Measurements from ENCODE around the gene MINDY1.

MINDY1 gene

GRCh38 chr1:151006327-151007052 lies at the start of gene MINDY1:
MINDY1 (minus strand) TSS chr1:151006902; CDS start chr1:151002617, 4,285 bp downstream.
- peak; percentile 63 for DNase-seq

- DNase-seq: peak; percentile 49
Measured at GRCh38 chr1:151056149-151056548, 49.4 kb upstream of the MINDY1 start.

- DNase-seq: no peak
Measured at GRCh38 chr1:151055581-151055980, 48.9 kb upstream of the MINDY1 start.

- DNase-seq: no peak
Measured at GRCh38 chr1:151054971-151055547, 48.4 kb upstream of the MINDY1 start.

GRCh38 chr1:151051356-151052009 lies 44.8 kb upstream of the MINDY1 start:
- DNase-seq: no peak

GRCh38 chr1:151050051-151050688 lies 43.5 kb upstream of the MINDY1 start:
- no peak for DNase-seq

- DNase-seq: no peak
Measured at GRCh38 chr1:151049458-151049857, 42.8 kb upstream of the MINDY1 start.

GRCh38 chr1:151048645-151049032 lies 41.9 kb upstream of the MINDY1 start:
- DNase-seq: no peak

GRCh38 chr1:151047925-151048644 lies 41.4 kb upstream of the MINDY1 start:
- peak; percentile 61 for DNase-seq

- DNase-seq: peak; percentile 59
Measured at GRCh38 chr1:151047591-151047924, 40.9 kb upstream of the MINDY1 start, which contains the start of gene C1orf56. C1orf56 (plus strand) TSS chr1:151047751; CDS start chr1:151047848, 97 bp downstream.

GRCh38 chr1:151043163-151043562 lies 36.5 kb upstream of the MINDY1 start:
- no peak for DNase-seq

GRCh38 chr1:151039521-151039920 lies 32.8 kb upstream of the MINDY1 start:
- DNase-seq: no peak

GRCh38 chr1:151037032-151037431 lies 30.3 kb upstream of the MINDY1 start:
- DNase-seq: no peak

- DNase-seq: no peak
Measured at GRCh38 chr1:151036356-151036755, 29.7 kb upstream of the MINDY1 start, which contains the start of gene BNIPL. BNIPL (plus strand) TSS chr1:151036586; CDS start chr1:151036726, 140 bp downstream.

- no peak for DNase-seq
Measured at GRCh38 chr1:151035167-151035566, 28.5 kb upstream of the MINDY1 start.

- no peak for DNase-seq
Measured at GRCh38 chr1:151032164-151032563, 25.5 kb upstream of the MINDY1 start.

GRCh38 chr1:151026460-151026859 lies 19.8 kb upstream of the MINDY1 start:
- DNase-seq: no peak

- DNase-seq: peak; percentile 86
Measured at GRCh38 chr1:151024540-151025146, 17.9 kb upstream of the MINDY1 start.

- no peak for DNase-seq
Measured at GRCh38 chr1:151013518-151013917, 6.8 kb upstream of the MINDY1 start.

- no peak for DNase-seq
Measured at GRCh38 chr1:151012684-151013471, 6.2 kb upstream of the MINDY1 start.

GRCh38 chr1:151011154-151011850 lies 4.6 kb upstream of the MINDY1 start:
- DNase-seq: no peak
